ENCODE measurements around the gene TMEM178A.

DNA sequence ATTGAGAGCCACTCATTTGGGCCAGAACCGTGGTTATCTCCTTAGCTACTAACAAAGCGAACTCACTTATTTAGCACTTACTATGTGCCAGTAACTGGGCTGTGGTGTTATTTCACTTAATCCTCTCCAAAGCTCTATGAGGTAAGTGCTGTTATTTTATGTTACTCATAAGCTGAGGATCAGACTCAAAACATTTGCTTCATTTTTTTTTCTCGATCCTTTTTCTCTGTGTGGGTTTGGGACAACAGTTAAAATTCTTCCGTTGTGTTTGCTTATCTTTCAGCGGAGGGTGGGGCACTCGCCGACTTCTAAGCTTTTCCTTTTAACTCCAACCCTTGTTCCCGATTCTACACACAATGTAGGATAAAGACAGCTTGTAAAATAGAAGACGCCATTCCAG, 52.8 kb downstream of the TMEM178A start:
- TF ChIP-seq, protein P1, sequence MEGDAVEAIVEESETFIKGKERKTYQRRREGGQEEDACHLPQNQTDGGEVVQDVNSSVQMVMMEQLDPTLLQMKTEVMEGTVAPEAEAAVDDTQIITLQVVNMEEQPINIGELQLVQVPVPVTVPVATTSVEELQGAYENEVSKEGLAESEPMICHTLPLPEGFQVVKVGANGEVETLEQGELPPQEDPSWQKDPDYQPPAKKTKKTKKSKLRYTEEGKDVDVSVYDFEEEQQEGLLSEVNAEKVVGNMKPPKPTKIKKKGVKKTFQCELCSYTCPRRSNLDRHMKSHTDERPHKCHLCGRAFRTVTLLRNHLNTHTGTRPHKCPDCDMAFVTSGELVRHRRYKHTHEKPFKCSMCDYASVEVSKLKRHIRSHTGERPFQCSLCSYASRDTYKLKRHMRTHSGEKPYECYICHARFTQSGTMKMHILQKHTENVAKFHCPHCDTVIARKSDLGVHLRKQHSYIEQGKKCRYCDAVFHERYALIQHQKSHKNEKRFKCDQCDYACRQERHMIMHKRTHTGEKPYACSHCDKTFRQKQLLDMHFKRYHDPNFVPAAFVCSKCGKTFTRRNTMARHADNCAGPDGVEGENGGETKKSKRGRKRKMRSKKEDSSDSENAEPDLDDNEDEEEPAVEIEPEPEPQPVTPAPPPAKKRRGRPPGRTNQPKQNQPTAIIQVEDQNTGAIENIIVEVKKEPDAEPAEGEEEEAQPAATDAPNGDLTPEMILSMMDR (IDR thresholded peaks at IDR 0.05) = no peak
- TF ChIP-seq POLR2A (IDR thresholded peaks at IDR 0.05) = no peak
